CD4-positive, CD25-positive, alpha-beta regulatory T cell (primary cell): ENCODE data around the gene CAST. TPM values are rescaled to one million over a fixed set of nuclear protein-coding genes. Genes with fewer than 3 reads are reported as not detected.

ENCODE experiments used
- ATAC-seq, 2 donors: fragments of 150-1000 bp; cut with Tn5 transposase; one replicate each; pipeline ENCODE4 v1.10.0; 2021; ENCODE audit warnings: low read depth in 2 of 2, moderate number of reproducible peaks in 2 of 2, moderate library complexity in 1 of 2
- DNase-seq, 3 donors: peaks; one replicate each; pipeline versions ENCODE4 v3.0.0 to v3.0.0-alpha.2; 2012 to 2022; ENCODE audit warnings: mixed read lengths in 1 of 3
- H3K27ac ChIP-seq: one replicate; pipeline ENCODE4 v1.7.0; 2013; ENCODE audit warnings: mild to moderate bottlenecking, low read length; ENCODE audit not compliant: insufficient read depth, poor library complexity, severe bottlenecking
- H3K27me3 ChIP-seq: one replicate; pipeline ENCODE4 v1.7.0; 2013; ENCODE audit warnings: low read length; ENCODE audit not compliant: control insufficient read depth, insufficient read depth
- H3K36me3 ChIP-seq: one replicate; pipeline ENCODE4 v1.7.0; 2013; ENCODE audit warnings: mild to moderate bottlenecking, low read length, moderate library complexity; ENCODE audit not compliant: control insufficient read depth, insufficient read depth
- H3K4me1 ChIP-seq: 2 replicates; pipeline ENCODE4 v1.7.0; 2013; ENCODE audit warnings: mild to moderate bottlenecking, low read length; ENCODE audit not compliant: insufficient read depth, control insufficient read depth, poor library complexity, severe bottlenecking
- H3K4me3 ChIP-seq: one replicate; pipeline ENCODE4 v1.7.0; 2013; ENCODE audit warnings: low read depth, mild to moderate bottlenecking, low read length, moderate library complexity
- H3K9me3 ChIP-seq, 2 experiments: 1 replicate in 1 of 2; 2 replicates in 1 of 2; pipeline ENCODE4 v1.7.0; 2013; ENCODE audit warnings: low read length in 2 of 2, mild to moderate bottlenecking in 1 of 2, moderate library complexity in 1 of 2; ENCODE audit not compliant: control insufficient read depth in 2 of 2
- H3K27ac Mint-ChIP-seq, 3 donors: one replicate each; pipeline ENCODE4 v1.8.0; 2020 to 2022; ENCODE audit warnings: mild to moderate bottlenecking in 3 of 3, mixed read lengths in 3 of 3, moderate library complexity in 2 of 3
- H3K27me3 Mint-ChIP-seq: one replicate; pipeline ENCODE4 v1.8.0; 2022; ENCODE audit warnings: mild to moderate bottlenecking, mixed read lengths
- H3K36me3 Mint-ChIP-seq: one replicate; pipeline ENCODE4 v1.8.0; 2020; ENCODE audit warnings: mixed read lengths
- H3K4me1 Mint-ChIP-seq, 4 donors: one replicate each; pipeline ENCODE4 v1.8.0; 2020 to 2022; ENCODE audit warnings: mixed read lengths in 4 of 4, mild to moderate bottlenecking in 1 of 4
- H3K4me3 Mint-ChIP-seq, 4 donors: one replicate each; pipeline ENCODE4 v1.8.0; 2020 to 2022; ENCODE audit warnings: mild to moderate bottlenecking in 4 of 4, mixed read lengths in 4 of 4, moderate library complexity in 3 of 4
- H3K9me3 Mint-ChIP-seq, 7 donors: one replicate each; pipeline ENCODE4 v1.8.0; 2020 to 2022; ENCODE audit warnings: mixed read lengths in 7 of 7, mild to moderate bottlenecking in 3 of 7, moderate library complexity in 2 of 7
- polyA plus RNA-seq, 4 donors: library from polyadenylated mRNA; unstranded; fragments of 300-500 nt; fragmentation: Illumina TruSeq; gene quantifications; one replicate each; pipeline ENCODE4 v1.2.3, GENCODE V29; 2021
- total RNA-seq: library from RNA; stranded (reverse); gene quantifications from one replicate; pipeline ENCODE4 v1.2.3, GENCODE V29; 2022

CAST gene
- total and polyA plus RNA-seq, 5 donors from 2014 or later, result 37.8 to 374 (median 48.2) TPM

DNA sequence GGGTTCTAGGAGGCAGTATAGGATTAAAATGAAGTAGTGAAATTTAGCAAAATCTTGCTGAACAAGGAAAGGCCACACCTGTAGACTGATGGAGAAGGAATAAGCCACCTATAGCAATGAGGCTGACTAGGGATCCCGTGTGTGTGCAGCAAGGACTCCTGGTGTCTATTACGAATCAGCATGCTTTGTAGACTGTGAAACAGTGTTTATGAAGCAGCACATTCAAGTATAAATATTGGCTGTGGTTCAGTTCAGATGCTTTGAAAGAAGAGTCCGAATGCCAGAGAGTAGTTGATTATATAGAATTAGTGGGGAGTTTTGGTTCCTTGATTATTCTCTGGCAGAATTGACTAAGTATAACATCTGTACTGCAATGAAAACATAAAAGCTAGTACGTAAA is 41.8 kb downstream of the CAST start:
- H3K27ac Mint-ChIP-seq, result peak overlapping the region; percentile 54 to 99 (median 98)
- peak overlapping the region; percentile 84 to 96 (median 90) for H3K4me3 Mint-ChIP-seq
- Histone ChIP-seq H3K27ac (peak overlapping the region; percentile 95), H3K4me3 (peak overlapping the region; percentile 89), H3K4me1 (peaks cover 26% of the 10 kb centered on the region), H3K9me3 (no peaks in the 10 kb centered on the region), H3K27me3 (no peaks in the 10 kb centered on the region), H3K36me3 (peaks cover 11% of the 10 kb centered on the region)
- H3K36me3 Mint-ChIP-seq, result no peaks in the 10 kb centered on the region
- ATAC-seq (no peak), DNase-seq (no peak)
- peaks cover 31 to 57% (median 45%) of the 10 kb centered on the region in 4 donors for H3K4me1 Mint-ChIP-seq
- no peaks in the 10 kb centered on the region for H3K27me3 Mint-ChIP-seq
- no peaks in the 10 kb centered on the region for H3K9me3 Mint-ChIP-seq

DNA sequence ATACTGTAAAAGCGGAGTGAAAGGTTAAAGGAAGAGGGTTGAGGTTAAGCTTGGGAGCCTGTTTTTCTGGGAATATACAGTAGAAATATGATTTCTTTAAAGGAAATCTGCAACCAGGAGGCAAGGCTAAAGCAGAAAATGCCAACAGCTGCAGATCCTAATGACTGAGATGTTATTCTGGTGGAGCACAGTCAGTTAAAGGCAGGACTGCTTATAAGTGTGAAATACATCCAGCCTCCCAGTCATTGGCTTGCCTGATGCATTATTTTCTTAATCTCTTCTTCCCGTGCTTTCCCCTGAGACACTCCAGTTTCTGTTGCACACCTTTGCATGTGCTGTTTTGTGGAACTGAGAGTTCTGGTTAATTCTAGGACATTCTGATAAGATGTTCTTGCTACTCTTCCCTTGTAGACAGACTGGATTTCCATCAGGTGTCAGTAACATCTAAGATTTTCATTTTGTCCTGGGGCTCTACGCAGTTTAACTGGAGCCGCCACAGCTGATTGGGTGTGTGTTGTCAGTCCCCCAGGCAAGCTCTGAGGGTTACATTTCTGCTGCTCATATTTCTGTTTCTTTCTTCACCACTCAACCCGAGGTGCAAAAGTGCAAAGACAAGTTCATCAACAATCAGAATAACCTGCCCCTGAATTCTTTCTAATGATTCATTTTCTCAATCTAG is 44.4 kb downstream of the CAST start:
- H3K4me1 Mint-ChIP-seq, result peaks cover 49 to 68% (median 56%) of the 10 kb centered on the region in 4 donors
- no peaks in the 10 kb centered on the region for H3K27me3 Mint-ChIP-seq
- H3K36me3 Mint-ChIP-seq, result no peaks in the 10 kb centered on the region
- ATAC-seq (no peak), DNase-seq (no peak)
- Histone ChIP-seq H3K4me1 (peaks cover 26% of the 10 kb centered on the region), H3K27ac (no peak overlapping the region), H3K36me3 (peaks cover 5% of the 10 kb centered on the region), H3K27me3 (no peaks in the 10 kb centered on the region), H3K9me3 (no peaks in the 10 kb centered on the region), H3K4me3 (no peak overlapping the region)
- H3K4me3 Mint-ChIP-seq, result no peak overlapping the region
- peak overlapping the region; percentile 15 to 72 (median 15) for H3K27ac Mint-ChIP-seq
- H3K9me3 Mint-ChIP-seq, result no peaks in the 10 kb centered on the region

DNA sequence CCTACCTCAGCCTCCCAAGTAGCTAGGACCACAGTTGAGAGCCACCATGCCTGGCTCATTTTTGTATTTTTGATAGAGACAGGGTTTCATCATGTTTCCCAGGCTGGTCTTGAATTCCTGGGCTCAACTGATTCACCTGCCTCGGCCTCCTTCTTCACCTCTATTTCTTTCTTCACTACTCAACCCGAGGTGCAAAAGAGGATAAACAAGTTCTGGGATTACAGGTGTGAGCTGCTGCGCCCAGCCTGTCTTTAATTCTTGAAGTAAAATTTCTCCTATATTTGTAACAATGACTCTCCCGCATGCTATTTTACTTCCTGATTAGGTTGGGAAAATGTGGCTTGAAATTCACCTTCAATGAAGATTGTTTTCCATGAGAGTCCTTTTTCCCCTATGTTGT is 46.4 kb downstream of the CAST start:
- H3K9me3 ChIP-seq, result no peaks in the 10 kb centered on the region
- DNase-seq (no peak), ATAC-seq (no peak)
- no peaks in the 10 kb centered on the region for H3K9me3 Mint-ChIP-seq
- H3K36me3 Mint-ChIP-seq, result peaks cover 4% of the 10 kb centered on the region
- H3K27ac ChIP-seq, result no peak overlapping the region
- peak overlapping the region in 2 of 3 donors; percentile 15 to 76 for H3K27ac Mint-ChIP-seq
- no peak overlapping the region for H3K4me3 ChIP-seq
- H3K27me3 Mint-ChIP-seq, result no peaks in the 10 kb centered on the region
- peaks cover 5% of the 10 kb centered on the region for H3K36me3 ChIP-seq
- H3K4me1 Mint-ChIP-seq, result peaks cover 45 to 74% (median 60%) of the 10 kb centered on the region in 4 donors
- no peak overlapping the region for H3K4me3 Mint-ChIP-seq
- peaks cover 10% of the 10 kb centered on the region for H3K4me1 ChIP-seq
- H3K27me3 ChIP-seq, result no peaks in the 10 kb centered on the region

DNA sequence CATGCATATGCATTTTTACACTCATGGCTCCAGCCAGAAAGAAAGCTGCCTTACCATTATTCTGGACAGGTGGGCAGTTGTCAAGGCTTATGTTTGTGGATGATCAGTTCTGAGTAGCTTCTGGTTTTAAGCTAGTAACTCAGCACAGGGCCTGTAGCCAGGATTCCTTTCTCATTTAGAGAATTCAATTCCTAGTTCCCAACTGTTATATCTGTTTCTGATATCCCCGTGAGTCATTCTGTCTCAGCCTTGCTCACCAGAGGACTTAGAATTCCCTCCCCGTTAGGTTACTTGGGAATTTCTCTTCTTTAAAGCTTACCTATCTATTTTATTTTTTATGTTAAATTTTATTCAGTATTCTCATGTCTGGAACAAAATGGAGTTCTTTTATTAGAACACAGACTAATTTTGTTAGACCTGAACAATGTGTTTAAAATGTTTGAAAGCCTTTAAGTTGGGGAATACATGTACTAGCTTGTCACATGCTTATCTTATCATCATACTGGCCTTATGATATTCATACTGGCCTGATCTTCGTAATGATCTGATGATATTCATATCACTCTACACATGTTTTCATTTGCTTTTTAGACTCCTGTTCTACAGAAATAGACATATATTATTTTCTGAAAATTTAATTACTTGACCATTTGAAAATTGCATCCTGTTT is 47.1 kb downstream of the CAST start:
- Mint-ChIP-seq H3K27me3 (no peaks in the 10 kb centered on the region), H3K4me3 (no peak overlapping the region), H3K9me3 (no peaks in the 10 kb centered on the region), H3K27ac (no peak overlapping the region), H3K36me3 (peaks cover 4% of the 10 kb centered on the region), H3K4me1 (peaks cover 40 to 71% (median 57%) of the 10 kb centered on the region in 4 donors)
- DNase-seq, result no peak
- Histone ChIP-seq H3K36me3 (peaks cover 5% of the 10 kb centered on the region), H3K4me1 (peaks cover 8% of the 10 kb centered on the region), H3K27ac (no peak overlapping the region), H3K9me3 (no peaks in the 10 kb centered on the region), H3K27me3 (no peaks in the 10 kb centered on the region), H3K4me3 (no peak overlapping the region)
- ATAC-seq, result no peak

DNA sequence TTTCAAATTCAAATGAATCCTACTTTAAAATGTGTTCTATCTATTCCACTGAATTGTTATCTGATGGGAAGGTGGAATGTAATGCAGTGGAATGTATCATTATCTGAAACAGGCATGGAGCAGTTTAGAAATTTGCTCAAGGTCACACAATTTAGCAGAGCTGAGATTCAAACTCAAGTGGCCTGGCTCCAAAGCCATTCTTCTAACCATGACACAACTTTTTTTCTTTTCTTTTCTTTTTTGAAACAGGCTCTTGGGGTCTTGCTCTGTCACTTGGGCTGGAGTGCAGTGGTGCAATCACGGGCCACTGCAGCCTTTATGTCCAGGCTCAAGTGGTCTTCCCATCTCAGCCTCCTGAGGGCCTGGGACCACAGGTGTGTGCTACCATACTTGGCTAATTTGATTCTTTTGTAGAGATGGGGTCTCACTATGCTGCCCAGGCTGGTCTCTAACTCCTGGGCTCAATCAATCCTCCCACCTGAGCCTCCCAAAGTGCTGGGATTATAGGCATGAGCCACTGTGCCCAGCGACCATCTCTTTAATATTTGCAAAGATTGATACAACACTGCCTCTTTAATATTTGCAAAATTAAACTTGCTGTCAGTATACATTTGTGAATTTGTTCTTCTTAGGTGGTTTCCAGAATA is 50.0 kb downstream of the CAST start:
- Mint-ChIP-seq H3K27ac (peak overlapping the region; percentile 34 to 72 (median 70)), H3K27me3 (no peaks in the 10 kb centered on the region), H3K36me3 (peaks cover 14% of the 10 kb centered on the region), H3K4me1 (peaks cover 46 to 79% (median 69%) of the 10 kb centered on the region in 4 donors), H3K9me3 (no peaks in the 10 kb centered on the region), H3K4me3 (peak overlapping the region in 1 of 4 donors; percentile 4)
- no peak for DNase-seq
- no peak for ATAC-seq
- H3K9me3 ChIP-seq, result no peaks in the 10 kb centered on the region
- no peak overlapping the region for H3K4me3 ChIP-seq
- peaks cover 33% of the 10 kb centered on the region for H3K4me1 ChIP-seq
- H3K27ac ChIP-seq, result no peak overlapping the region
- H3K27me3 ChIP-seq, result no peaks in the 10 kb centered on the region
- H3K36me3 ChIP-seq, result peaks cover 5% of the 10 kb centered on the region

DNA sequence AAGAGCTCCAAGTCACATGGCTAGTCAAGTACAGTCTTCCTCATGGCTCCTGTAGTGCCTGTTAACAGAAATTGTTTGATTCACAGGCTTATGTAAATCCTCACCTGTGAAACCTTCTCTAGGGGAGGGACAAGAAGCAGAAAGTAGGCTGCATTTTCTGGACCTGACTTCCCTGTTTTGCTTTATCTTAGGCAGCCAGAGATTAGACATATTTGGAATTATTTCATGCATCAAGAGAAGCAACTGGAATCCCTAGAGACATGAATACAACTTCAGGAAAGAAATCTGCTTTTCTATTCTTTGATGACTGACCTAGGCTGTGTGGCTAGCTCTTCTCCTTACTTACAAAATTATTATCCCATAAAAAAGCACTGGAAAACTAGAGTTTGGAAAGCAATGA is 52.3 kb downstream of the CAST start:
- Histone ChIP-seq H3K27me3 (no peaks in the 10 kb centered on the region), H3K27ac (peak overlapping the region; percentile 90), H3K4me3 (no peak overlapping the region), H3K4me1 (peaks cover 40% of the 10 kb centered on the region), H3K9me3 (no peaks in the 10 kb centered on the region), H3K36me3 (peaks cover 4% of the 10 kb centered on the region)
- no peaks in the 10 kb centered on the region for H3K27me3 Mint-ChIP-seq
- ATAC-seq (no peak), DNase-seq (no peak)
- H3K4me3 Mint-ChIP-seq, result peak overlapping the region in 3 of 4 donors; percentile 39 to 73 (median 71)
- H3K4me1 Mint-ChIP-seq, result peaks cover 52 to 83% (median 73%) of the 10 kb centered on the region in 4 donors
- H3K27ac Mint-ChIP-seq, result peak overlapping the region; percentile 92 to 99 (median 95)
- H3K36me3 Mint-ChIP-seq, result peaks cover 20% of the 10 kb centered on the region
- H3K9me3 Mint-ChIP-seq, result no peaks in the 10 kb centered on the region

DNA sequence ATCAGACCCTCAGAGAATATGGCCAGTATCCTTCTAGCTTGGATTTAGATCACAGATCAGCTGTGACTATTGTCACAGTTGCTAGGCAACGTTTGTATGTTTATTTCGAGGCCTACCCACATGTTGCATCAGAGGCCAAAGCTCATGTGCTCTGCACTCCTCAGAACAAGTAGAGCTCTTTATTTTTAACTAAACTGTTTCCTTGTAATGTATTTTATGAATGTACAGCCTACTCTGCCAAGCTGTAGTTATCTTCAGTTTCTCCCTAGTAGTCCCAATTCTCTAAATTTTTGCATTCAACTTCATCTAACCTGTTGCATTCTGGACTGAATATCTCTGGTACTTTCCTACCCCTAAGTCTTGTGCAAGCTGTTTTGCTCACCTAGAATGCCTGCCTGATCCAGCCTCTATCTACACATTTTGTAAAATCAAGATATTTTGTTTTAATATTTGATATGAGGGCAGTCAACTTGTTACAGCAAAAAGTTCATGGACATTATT is 52.8 kb downstream of the CAST start:
- peaks cover 4% of the 10 kb centered on the region for H3K36me3 ChIP-seq
- no peaks in the 10 kb centered on the region for H3K27me3 ChIP-seq
- peak overlapping the region; percentile 92 to 99 (median 95) for H3K27ac Mint-ChIP-seq
- peaks cover 20% of the 10 kb centered on the region for H3K36me3 Mint-ChIP-seq
- ATAC-seq, result peak; percentile 67 to 72
- peak; percentile 59 to 79 (median 60) for DNase-seq
- peak overlapping the region; percentile 90 for H3K27ac ChIP-seq
- peak overlapping the region; percentile 39 to 73 (median 70) for H3K4me3 Mint-ChIP-seq
- peaks cover 47 to 83% (median 75%) of the 10 kb centered on the region in 4 donors for H3K4me1 Mint-ChIP-seq
- H3K4me1 ChIP-seq, result peaks cover 40% of the 10 kb centered on the region
- H3K4me3 ChIP-seq, result peak overlapping the region; percentile 55
- H3K9me3 ChIP-seq, result no peaks in the 10 kb centered on the region
- H3K27me3 Mint-ChIP-seq, result no peaks in the 10 kb centered on the region
- no peaks in the 10 kb centered on the region for H3K9me3 Mint-ChIP-seq
